Measurements from ENCODE around the gene ZNF672.

Gene ZNF672

GRCh38 chr1:248891758-248892157, 53.7 kb downstream of the ZNF672 start:
- DNase-seq = no peak

DNA sequence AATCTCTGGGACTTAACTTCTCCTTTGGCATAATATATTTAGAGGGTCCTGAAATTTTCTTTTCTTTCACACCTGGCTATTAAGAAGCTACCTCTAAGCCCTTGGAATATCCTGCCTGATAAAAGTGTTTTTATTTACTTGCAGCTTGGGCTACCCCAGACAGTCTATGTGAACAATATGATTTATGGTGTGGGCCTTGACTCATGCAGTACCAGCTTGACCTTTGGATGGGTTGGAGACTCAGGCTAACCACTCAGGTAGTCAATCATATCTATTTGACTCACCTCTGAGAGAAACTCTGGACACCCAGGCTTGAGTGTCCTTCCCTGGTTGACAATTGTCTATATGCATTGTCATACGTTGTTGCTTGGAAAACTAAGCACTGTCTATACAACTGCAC, 54.6 kb downstream of the ZNF672 start:
- DNase-seq = no peak

GRCh38 chr1:248894837-248895236, 56.8 kb downstream of the ZNF672 start:
- no peak for DNase-seq

GRCh38 chr1:248897412-248898337, 59.7 kb downstream of the ZNF672 start:
- no peak for DNase-seq
